ENCODE results near the gene ZNF608.

DNA sequence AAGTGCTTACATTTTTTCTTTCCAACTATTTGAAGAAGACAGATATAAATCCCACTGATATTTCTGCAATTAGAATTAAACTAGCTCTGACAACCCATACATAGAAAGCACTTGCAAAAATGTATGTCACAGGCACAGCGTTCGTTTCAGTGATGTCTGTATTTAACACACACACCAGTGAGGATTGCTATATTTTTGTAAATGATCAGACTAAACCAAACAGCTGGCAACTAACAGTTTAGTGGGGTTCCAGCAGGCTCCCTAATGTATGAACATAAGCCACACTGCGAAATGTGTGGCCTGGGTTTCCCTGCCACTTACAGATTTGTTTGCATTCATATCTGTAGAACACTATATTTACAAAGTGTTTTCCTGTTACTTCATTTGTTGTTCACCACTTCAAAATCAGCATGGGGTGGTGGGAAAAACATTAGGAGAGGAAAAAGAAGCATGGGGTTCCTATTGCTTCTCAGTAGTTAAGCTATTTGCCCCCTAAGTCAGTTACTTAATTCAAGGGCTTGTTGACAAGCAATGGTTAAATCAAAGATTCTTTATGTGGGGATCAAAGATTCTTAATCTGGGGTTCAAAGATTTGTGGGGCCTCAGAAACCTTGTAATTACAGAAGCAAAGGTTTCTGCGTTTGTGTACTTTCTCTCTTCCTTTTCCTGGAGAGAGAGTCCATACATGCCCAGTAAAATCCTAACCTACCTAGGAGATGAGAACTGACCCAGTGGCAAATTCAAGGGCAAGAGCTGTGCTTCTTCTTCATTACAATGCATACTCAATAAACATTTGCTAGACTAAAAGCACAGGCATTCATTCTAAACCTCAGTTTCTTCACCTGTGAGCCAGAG is 27.1 kb downstream of the ZNF608 start:
- TF ChIP-seq, protein P1, sequence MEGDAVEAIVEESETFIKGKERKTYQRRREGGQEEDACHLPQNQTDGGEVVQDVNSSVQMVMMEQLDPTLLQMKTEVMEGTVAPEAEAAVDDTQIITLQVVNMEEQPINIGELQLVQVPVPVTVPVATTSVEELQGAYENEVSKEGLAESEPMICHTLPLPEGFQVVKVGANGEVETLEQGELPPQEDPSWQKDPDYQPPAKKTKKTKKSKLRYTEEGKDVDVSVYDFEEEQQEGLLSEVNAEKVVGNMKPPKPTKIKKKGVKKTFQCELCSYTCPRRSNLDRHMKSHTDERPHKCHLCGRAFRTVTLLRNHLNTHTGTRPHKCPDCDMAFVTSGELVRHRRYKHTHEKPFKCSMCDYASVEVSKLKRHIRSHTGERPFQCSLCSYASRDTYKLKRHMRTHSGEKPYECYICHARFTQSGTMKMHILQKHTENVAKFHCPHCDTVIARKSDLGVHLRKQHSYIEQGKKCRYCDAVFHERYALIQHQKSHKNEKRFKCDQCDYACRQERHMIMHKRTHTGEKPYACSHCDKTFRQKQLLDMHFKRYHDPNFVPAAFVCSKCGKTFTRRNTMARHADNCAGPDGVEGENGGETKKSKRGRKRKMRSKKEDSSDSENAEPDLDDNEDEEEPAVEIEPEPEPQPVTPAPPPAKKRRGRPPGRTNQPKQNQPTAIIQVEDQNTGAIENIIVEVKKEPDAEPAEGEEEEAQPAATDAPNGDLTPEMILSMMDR (IDR thresholded peaks at IDR 0.05 in 2 of 3, conservative IDR thresholded peaks at IDR 0.05 in 1 of 3; ENCODE audit: borderline replicate concordance in 1 of 3, insufficient read depth in 1 of 3, low read depth in 2 of 3, low read length in 2 of 3) = no peak
- TF ChIP-seq SIN3A (IDR thresholded peaks at IDR 0.05; ENCODE audit: low read depth) (no peak), POLR2A (IDR thresholded peaks at IDR 0.05; ENCODE audit: borderline replicate concordance, extremely low read depth, insufficient read depth, insufficient read length) (no peak), EZH2 (IDR thresholded peaks at IDR 0.05) (no peak), POLR2AphosphoS5 (IDR thresholded peaks at IDR 0.05; ENCODE audit: low read depth, low read length) (no peak), SRF (IDR thresholded peaks at IDR 0.05; ENCODE audit: low read depth) (no peak), ATF3 (IDR thresholded peaks at IDR 0.05) (no peak), SP1 (IDR thresholded peaks at IDR 0.05; ENCODE audit: low read depth) (no peak), YY1 (IDR thresholded peaks at IDR 0.05; ENCODE audit: extremely low read depth, insufficient replicate concordance, low read depth, low read length) (no peak), ZFX (IDR thresholded peaks at IDR 0.05) (no peak)
- TF ChIP-seq, protein P2, sequence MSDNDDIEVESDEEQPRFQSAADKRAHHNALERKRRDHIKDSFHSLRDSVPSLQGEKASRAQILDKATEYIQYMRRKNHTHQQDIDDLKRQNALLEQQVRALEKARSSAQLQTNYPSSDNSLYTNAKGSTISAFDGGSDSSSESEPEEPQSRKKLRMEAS (IDR thresholded peaks at IDR 0.05) = no peak
- TF ChIP-seq, protein P3, sequence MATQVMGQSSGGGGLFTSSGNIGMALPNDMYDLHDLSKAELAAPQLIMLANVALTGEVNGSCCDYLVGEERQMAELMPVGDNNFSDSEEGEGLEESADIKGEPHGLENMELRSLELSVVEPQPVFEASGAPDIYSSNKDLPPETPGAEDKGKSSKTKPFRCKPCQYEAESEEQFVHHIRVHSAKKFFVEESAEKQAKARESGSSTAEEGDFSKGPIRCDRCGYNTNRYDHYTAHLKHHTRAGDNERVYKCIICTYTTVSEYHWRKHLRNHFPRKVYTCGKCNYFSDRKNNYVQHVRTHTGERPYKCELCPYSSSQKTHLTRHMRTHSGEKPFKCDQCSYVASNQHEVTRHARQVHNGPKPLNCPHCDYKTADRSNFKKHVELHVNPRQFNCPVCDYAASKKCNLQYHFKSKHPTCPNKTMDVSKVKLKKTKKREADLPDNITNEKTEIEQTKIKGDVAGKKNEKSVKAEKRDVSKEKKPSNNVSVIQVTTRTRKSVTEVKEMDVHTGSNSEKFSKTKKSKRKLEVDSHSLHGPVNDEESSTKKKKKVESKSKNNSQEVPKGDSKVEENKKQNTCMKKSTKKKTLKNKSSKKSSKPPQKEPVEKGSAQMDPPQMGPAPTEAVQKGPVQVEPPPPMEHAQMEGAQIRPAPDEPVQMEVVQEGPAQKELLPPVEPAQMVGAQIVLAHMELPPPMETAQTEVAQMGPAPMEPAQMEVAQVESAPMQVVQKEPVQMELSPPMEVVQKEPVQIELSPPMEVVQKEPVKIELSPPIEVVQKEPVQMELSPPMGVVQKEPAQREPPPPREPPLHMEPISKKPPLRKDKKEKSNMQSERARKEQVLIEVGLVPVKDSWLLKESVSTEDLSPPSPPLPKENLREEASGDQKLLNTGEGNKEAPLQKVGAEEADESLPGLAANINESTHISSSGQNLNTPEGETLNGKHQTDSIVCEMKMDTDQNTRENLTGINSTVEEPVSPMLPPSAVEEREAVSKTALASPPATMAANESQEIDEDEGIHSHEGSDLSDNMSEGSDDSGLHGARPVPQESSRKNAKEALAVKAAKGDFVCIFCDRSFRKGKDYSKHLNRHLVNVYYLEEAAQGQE (IDR thresholded peaks at IDR 0.05; ENCODE audit: low read depth) = no peak

Measured in HCT116 (cell line).